Hepatocyte (in vitro differentiated cells): ENCODE measurements around the gene RYK. TPM values are rescaled to one million over a fixed set of nuclear protein-coding genes. Genes with fewer than 3 reads are reported as not detected.
"Not testable (repeated sequence)": the region's sequence is repeated elsewhere in the genome, so short reads cannot be mapped to it uniquely, and the experiment has no call there.

ENCODE experiments used
- DNase-seq: peaks from one replicate; pipeline ENCODE4 v3.0.0-alpha.2; 2016; ENCODE audit warnings: low spot score
- H2AFZ ChIP-seq: fragments of 200-600 bp; sonication (generic); 2 replicates; pipeline ENCODE4 v1.6.0; 2016; ENCODE audit warnings: antibody characterized with exemption, mild to moderate bottlenecking
- H3K27ac ChIP-seq: fragments of 200-600 bp; sonication (generic); 2 replicates; pipeline ENCODE4 v1.5.1; 2016; ENCODE audit warnings: mild to moderate bottlenecking
- H3K27me3 ChIP-seq: fragments of 200-600 bp; sonication (generic); 2 replicates; pipeline ENCODE4 v1.6.1; 2016
- H3K36me3 ChIP-seq: fragments of 200-600 bp; sonication (generic); replicated peaks from 2 replicates; pipeline ENCODE4 v1.5.1; 2016; ENCODE audit warnings: low read depth; ENCODE audit not compliant: insufficient read depth
- H3K4me1 ChIP-seq: fragments of 200-600 bp; sonication (generic); 2 replicates; pipeline ENCODE4 v1.5.1; 2016; ENCODE audit warnings: mild to moderate bottlenecking, moderate library complexity; ENCODE audit not compliant: insufficient read depth
- H3K4me2 ChIP-seq: fragments of 200-600 bp; sonication (generic); 2 replicates; pipeline ENCODE4 v1.6.0; 2016
- H3K4me3 ChIP-seq: fragments of 200-600 bp; sonication (generic); 2 replicates; pipeline ENCODE4 v1.5.1; 2016; ENCODE audit warnings: mild to moderate bottlenecking
- H3K79me2 ChIP-seq: fragments of 200-600 bp; sonication (generic); 2 replicates; pipeline ENCODE4 v1.6.0; 2017; ENCODE audit warnings: mild to moderate bottlenecking
- H3K9me2 ChIP-seq: fragments of 200-600 bp; sonication (generic); replicated peaks from 2 replicates; pipeline ENCODE4 v1.6.0; 2017; ENCODE audit warnings: mild to moderate bottlenecking; ENCODE audit not compliant: insufficient read depth
- H3K9me3 ChIP-seq: fragments of 200-600 bp; sonication (generic); 2 replicates; pipeline ENCODE4 v1.5.1; 2016; ENCODE audit warnings: low read depth, mild to moderate bottlenecking
- H4K20me1 ChIP-seq: fragments of 200-600 bp; sonication (generic); 2 replicates; pipeline ENCODE4 v1.6.0; 2016; ENCODE audit warnings: mild to moderate bottlenecking; ENCODE audit not compliant: insufficient read depth, poor library complexity, severe bottlenecking
- CTCF ChIP-seq: fragments of 200-600 bp; sonication (generic); IDR thresholded peaks from 2 replicates; pipeline ENCODE4 v1.5.1; 2016; ENCODE audit warnings: antibody characterized with exemption, mild to moderate bottlenecking; ENCODE audit not compliant: poor library complexity
- EZH2 ChIP-seq: fragments of 200-600 bp; sonication (generic); IDR thresholded peaks from 2 replicates; pipeline ENCODE4 v1.6.1; 2016; ENCODE audit warnings: antibody characterized with exemption, mild to moderate bottlenecking, borderline replicate concordance
- EZH2phosphoT487 ChIP-seq: fragments of 200-600 bp; sonication (generic); IDR thresholded peaks from one replicate; pipeline ENCODE4 v1.6.1; 2018; ENCODE audit warnings: antibody characterized with exemption, mild to moderate bottlenecking, low read depth, moderate library complexity; ENCODE audit not compliant: unreplicated experiment, severe bottlenecking
- WGBS: methylation state at CpG from one replicate; pipeline ENCODE4 v1.1.6; 2016; ENCODE audit warnings: low lambda C conversion rate; ENCODE audit errors: missing lambda C conversion rate; 5-methylcytosine and 5-hydroxymethylcytosine counted together
- polyA plus RNA-seq: library from polyadenylated mRNA; unstranded; fragments of >200 nt; fragmentation: Nextera tagmentation; extraction: Ambion mirVana; gene quantifications from 2 replicates; pipeline ENCODE4 v1.2.1, GENCODE V29; 2016
- total RNA-seq: library from RNA; depleted of rRNA; stranded (reverse); fragments of >200 nt; gene quantifications from 2 replicates; pipeline ENCODE4 v1.2.3, GENCODE V29; 2014

RYK gene
- total and polyA plus RNA-seq, 2 experiments from 2014 or later = 56.5 to 102 TPM

GRCh38 chr3:134201201-134202130 is 49.2 kb downstream of the RYK start:
- Histone ChIP-seq H3K4me2 (no peak overlapping the region), H3K4me3 (no peak overlapping the region), H3K36me3 (no peaks in the 10 kb centered on the region), H3K27me3 (no peaks in the 10 kb centered on the region), H3K9me2 (no peaks in the 10 kb centered on the region), H3K79me2 (peaks cover 7% of the 10 kb centered on the region), H3K4me1 (no peaks in the 10 kb centered on the region), H2AFZ (no peak overlapping the region), H4K20me1 (no peaks in the 10 kb centered on the region), H3K9me3 (no peaks in the 10 kb centered on the region), H3K27ac (no peak overlapping the region)
- WGBS = 96% methylated on average over 8 of the region's 8 CpGs
- TF ChIP-seq CTCF (no peak), EZH2 (no peak), EZH2phosphoT487 (no peak)
- no peak for DNase-seq

- H3K36me3 ChIP-seq, H3K9me2 ChIP-seq, H3K4me3 ChIP-seq, H3K4me1 ChIP-seq, H4K20me1 ChIP-seq, H3K27ac ChIP-seq, H3K79me2 ChIP-seq, H3K4me2 ChIP-seq, DNase-seq, H3K9me3 ChIP-seq, H3K27me3 ChIP-seq, H2AFZ ChIP-seq: not testable (repeated sequence)
- 93% methylated on average over 8 of the region's 8 CpGs for WGBS
Measured at GRCh38 chr3:134199880-134200279, 50.8 kb downstream of the RYK start.

- no peak for DNase-seq
- H3K9me2 ChIP-seq = no peaks in the 10 kb centered on the region
- no peaks in the 10 kb centered on the region for H3K9me3 ChIP-seq
- TF ChIP-seq EZH2 (no peak), CTCF (no peak), EZH2phosphoT487 (no peak)
- WGBS = 80% methylated on average over 3 of the region's 3 CpGs
- no peaks in the 10 kb centered on the region for H4K20me1 ChIP-seq
- H3K27ac ChIP-seq = no peak overlapping the region
- no peaks in the 10 kb centered on the region for H3K79me2 ChIP-seq
- H3K4me2 ChIP-seq = no peak overlapping the region
- H3K4me3 ChIP-seq = no peak overlapping the region
- H3K4me1 ChIP-seq = no peaks in the 10 kb centered on the region
- H3K27me3 ChIP-seq = no peaks in the 10 kb centered on the region
- H3K36me3 ChIP-seq = no peaks in the 10 kb centered on the region
- H2AFZ ChIP-seq = no peak overlapping the region
Measured at GRCh38 chr3:134199240-134199639, 51.4 kb downstream of the RYK start.

- no peak overlapping the region for H3K4me2 ChIP-seq
- H3K9me2 ChIP-seq = no peaks in the 10 kb centered on the region
- H4K20me1 ChIP-seq = no peaks in the 10 kb centered on the region
- no peak for DNase-seq
- WGBS = 96% methylated on average over 2 of the region's 2 CpGs
- H2AFZ ChIP-seq = no peak overlapping the region
- no peaks in the 10 kb centered on the region for H3K27me3 ChIP-seq
- no peaks in the 10 kb centered on the region for H3K36me3 ChIP-seq
- H3K79me2 ChIP-seq = no peaks in the 10 kb centered on the region
- no peak overlapping the region for H3K27ac ChIP-seq
- H3K4me3 ChIP-seq = no peak overlapping the region
- TF ChIP-seq CTCF (no peak), EZH2phosphoT487 (no peak), EZH2 (no peak)
- H3K9me3 ChIP-seq = no peaks in the 10 kb centered on the region
- no peaks in the 10 kb centered on the region for H3K4me1 ChIP-seq
Measured at GRCh38 chr3:134198414-134198813, 52.2 kb downstream of the RYK start.
